Astrocyte of the hippocampus (primary cell): Measurements from ENCODE around the gene ANKRD6.
"Not testable (repeated sequence)": the region's sequence is repeated elsewhere in the genome, so short reads cannot be mapped to it uniquely, and the experiment has no call there.

Experiments
- DNase-seq: peaks from one replicate; pipeline ENCODE4 v3.0.0; 2011; ENCODE audit warnings: low read depth, low spot score

The ANKRD6 gene

GRCh38 chr6:89597988-89598387 lies 165.0 kb downstream of the ANKRD6 start:
- peak; percentile 81 for DNase-seq

GRCh38 chr6:89599727-89600126 lies 166.8 kb downstream of the ANKRD6 start:
- DNase-seq: no peak

GRCh38 chr6:89602166-89602565 lies 169.2 kb downstream of the ANKRD6 start:
- no peak for DNase-seq

GRCh38 chr6:89604653-89605052 lies 171.7 kb downstream of the ANKRD6 start:
- no peak for DNase-seq

GRCh38 chr6:89605861-89606260 lies 172.9 kb downstream of the ANKRD6 start:
- no peak for DNase-seq

- DNase-seq: peak; percentile 20
Observed at GRCh38 chr6:89610149-89610642, 177.2 kb downstream of the ANKRD6 start.

GRCh38 chr6:89611666-89612065 lies 178.7 kb downstream of the ANKRD6 start:
- DNase-seq: peak; percentile 69

GRCh38 chr6:89612121-89612520 lies 179.2 kb downstream of the ANKRD6 start:
- DNase-seq: peak; percentile 6

GRCh38 chr6:89613790-89614189 lies 180.8 kb downstream of the ANKRD6 start:
- DNase-seq: no peak

- DNase-seq: no peak
Observed at GRCh38 chr6:89615882-89616281, 182.9 kb downstream of the ANKRD6 start.

GRCh38 chr6:89616531-89616930 lies 183.6 kb downstream of the ANKRD6 start:
- no peak for DNase-seq

GRCh38 chr6:89618026-89618425 lies 185.1 kb downstream of the ANKRD6 start:
- DNase-seq: no peak

- DNase-seq: no peak
Observed at GRCh38 chr6:89619567-89619966, 186.6 kb downstream of the ANKRD6 start.

- no peak for DNase-seq
Observed at GRCh38 chr6:89623749-89624148, 190.8 kb downstream of the ANKRD6 start.

GRCh38 chr6:89630488-89630887 lies 197.5 kb downstream of the ANKRD6 start:
- no peak for DNase-seq

- DNase-seq: not testable (repeated sequence)
Observed at GRCh38 chr6:89636412-89636811, 203.5 kb downstream of the ANKRD6 start.

GRCh38 chr6:89637960-89638319 lies 205.0 kb downstream of the ANKRD6 start:
- DNase-seq: no peak

- DNase-seq: peak; percentile 98
Observed at GRCh38 chr6:89638320-89639195, 205.6 kb downstream of the ANKRD6 start, which contains the start of gene LYRM2. LYRM2 (minus strand) TSS chr6:89638747; CDS start chr6:89638716, 31 bp downstream.

GRCh38 chr6:89640804-89641203 lies 207.9 kb downstream of the ANKRD6 start:
- peak; percentile 77 for DNase-seq

- not testable (repeated sequence) for DNase-seq
Observed at GRCh38 chr6:89641581-89641980, 208.6 kb downstream of the ANKRD6 start.

GRCh38 chr6:89642956-89643355 lies 210.0 kb downstream of the ANKRD6 start:
- no peak for DNase-seq

- DNase-seq: no peak
Observed at GRCh38 chr6:89643406-89643805, 210.5 kb downstream of the ANKRD6 start.

GRCh38 chr6:89644864-89645263 lies 211.9 kb downstream of the ANKRD6 start:
- peak; percentile 14 for DNase-seq
